ENCODE data around the gene CPNE7.

- no peak for TF ChIP-seq CTCF (conservative IDR thresholded peaks at IDR 0.05; ENCODE audit: low read depth, low read length)
- no peak for TF ChIP-seq EZH2 (IDR thresholded peaks at IDR 0.05; ENCODE audit: borderline replicate concordance, low read depth, low read length, poor library complexity, severe bottlenecking)
Measured at GRCh38 chr16:89584768-89585549, 9.4 kb downstream of the CPNE7 start.
